ENCODE data around the gene CABYR. TPM values are rescaled to one million over a fixed set of nuclear protein-coding genes. Genes with fewer than 3 reads are reported as not detected.

CABYR gene
- polyA plus RNA-seq, 1 experiment: 11.7 TPM

GRCh38 chr18:24118750-24119577 lies 19.9 kb upstream of the CABYR start:
- H3K4me3 ChIP-seq (ENCODE audit: low read depth, low read length): no peak overlapping the region
- ChIA-PET CTCF (interaction anchor here (0.6 to 2.3 kb wide), 10 partner anchors 9 to 603 kb away, joined by 3 to 7 read pairs (median 3); no protein-coding TSS in a partner anchor), POLR2A (no interaction called here)
- peaks cover 15% of the 10 kb centered on the region for H3K36me3 ChIP-seq (ENCODE audit: control insufficient read depth, insufficient read depth, low read length)
- TF ChIP-seq, protein P1, sequence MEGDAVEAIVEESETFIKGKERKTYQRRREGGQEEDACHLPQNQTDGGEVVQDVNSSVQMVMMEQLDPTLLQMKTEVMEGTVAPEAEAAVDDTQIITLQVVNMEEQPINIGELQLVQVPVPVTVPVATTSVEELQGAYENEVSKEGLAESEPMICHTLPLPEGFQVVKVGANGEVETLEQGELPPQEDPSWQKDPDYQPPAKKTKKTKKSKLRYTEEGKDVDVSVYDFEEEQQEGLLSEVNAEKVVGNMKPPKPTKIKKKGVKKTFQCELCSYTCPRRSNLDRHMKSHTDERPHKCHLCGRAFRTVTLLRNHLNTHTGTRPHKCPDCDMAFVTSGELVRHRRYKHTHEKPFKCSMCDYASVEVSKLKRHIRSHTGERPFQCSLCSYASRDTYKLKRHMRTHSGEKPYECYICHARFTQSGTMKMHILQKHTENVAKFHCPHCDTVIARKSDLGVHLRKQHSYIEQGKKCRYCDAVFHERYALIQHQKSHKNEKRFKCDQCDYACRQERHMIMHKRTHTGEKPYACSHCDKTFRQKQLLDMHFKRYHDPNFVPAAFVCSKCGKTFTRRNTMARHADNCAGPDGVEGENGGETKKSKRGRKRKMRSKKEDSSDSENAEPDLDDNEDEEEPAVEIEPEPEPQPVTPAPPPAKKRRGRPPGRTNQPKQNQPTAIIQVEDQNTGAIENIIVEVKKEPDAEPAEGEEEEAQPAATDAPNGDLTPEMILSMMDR (IDR thresholded peaks at IDR 0.05; ENCODE audit: insufficient read depth, low read depth, low read length): peak; percentile 74
- DNase-seq (ENCODE audit: low read depth): no peak
- H3K27me3 ChIP-seq (ENCODE audit: control insufficient read depth, insufficient read depth, low read length): no peaks in the 10 kb centered on the region

DNA sequence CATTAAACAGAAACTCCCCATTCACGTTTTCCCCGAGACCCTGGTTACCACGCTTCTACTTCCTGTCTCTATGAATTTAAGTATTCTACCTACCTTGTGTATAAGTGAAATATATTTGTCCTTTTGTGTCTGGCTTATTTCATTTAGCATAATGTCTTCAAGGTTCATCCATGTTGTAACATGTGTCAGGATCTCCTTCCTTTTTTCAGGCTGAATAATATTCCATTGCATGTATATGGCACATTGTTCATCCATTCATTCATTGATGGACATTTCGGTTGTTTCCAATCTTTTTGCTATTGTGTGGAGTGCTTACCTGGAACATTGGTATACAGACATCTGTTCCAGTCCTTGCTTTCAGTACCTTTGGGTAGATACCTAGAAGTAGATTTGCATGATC lies 18.2 kb upstream of the CABYR start:
- CTCF ChIA-PET: interaction anchor here (1.1 to 1.3 kb wide), 2 partner anchors 105 to 151 kb away, joined by 3 to 7 read pairs; no protein-coding TSS in a partner anchor
- H3K36me3 ChIP-seq (ENCODE audit: control insufficient read depth, insufficient read depth, low read length): peaks cover 12% of the 10 kb centered on the region
- POLR2A ChIA-PET: no interaction called here
- TF ChIP-seq, protein P1 (IDR thresholded peaks at IDR 0.05; ENCODE audit: insufficient read depth, low read depth, low read length): no peak
- no peak overlapping the region for H3K4me3 ChIP-seq (ENCODE audit: low read depth, low read length)
- no peak for DNase-seq (ENCODE audit: low read depth)
- no peaks in the 10 kb centered on the region for H3K27me3 ChIP-seq (ENCODE audit: control insufficient read depth, insufficient read depth, low read length)

GRCh38 chr18:24121625-24122024 lies 17.2 kb upstream of the CABYR start:
- ChIA-PET POLR2A (no interaction called here), CTCF (interaction anchor here (0.7 to 1.1 kb wide), 2 partner anchors 10 to 230 kb away, joined by 3 read pairs; no protein-coding TSS in a partner anchor)
- Histone ChIP-seq H3K4me3 (ENCODE audit: low read depth, low read length) (no peak overlapping the region), H3K27me3 (ENCODE audit: control insufficient read depth, insufficient read depth, low read length) (no peaks in the 10 kb centered on the region), H3K36me3 (ENCODE audit: control insufficient read depth, insufficient read depth, low read length) (peaks cover 10% of the 10 kb centered on the region)
- TF ChIP-seq, protein P1 (IDR thresholded peaks at IDR 0.05; ENCODE audit: insufficient read depth, low read depth, low read length): no peak
- no peak for DNase-seq (ENCODE audit: low read depth)

GRCh38 chr18:24126155-24126961 lies 12.5 kb upstream of the CABYR start:
- Histone ChIP-seq H3K27me3 (ENCODE audit: control insufficient read depth, insufficient read depth, low read length) (no peaks in the 10 kb centered on the region), H3K4me3 (ENCODE audit: low read depth, low read length) (no peak overlapping the region), H3K36me3 (ENCODE audit: control insufficient read depth, insufficient read depth, low read length) (peaks cover 18% of the 10 kb centered on the region)
- POLR2A ChIA-PET: no interaction called here
- DNase-seq (ENCODE audit: low read depth): no peak
- TF ChIP-seq, protein P1 (IDR thresholded peaks at IDR 0.05; ENCODE audit: insufficient read depth, low read depth, low read length): no peak
- CTCF ChIA-PET: no interaction called here

GRCh38 chr18:24127735-24128134 lies 11.1 kb upstream of the CABYR start:
- H3K4me3 ChIP-seq (ENCODE audit: low read depth, low read length): no peak overlapping the region
- no peaks in the 10 kb centered on the region for H3K27me3 ChIP-seq (ENCODE audit: control insufficient read depth, insufficient read depth, low read length)
- H3K36me3 ChIP-seq (ENCODE audit: control insufficient read depth, insufficient read depth, low read length): peaks cover 15% of the 10 kb centered on the region
- TF ChIP-seq, protein P1 (IDR thresholded peaks at IDR 0.05; ENCODE audit: insufficient read depth, low read depth, low read length): no peak
- POLR2A ChIA-PET: no interaction called here
- DNase-seq (ENCODE audit: low read depth): no peak
- CTCF ChIA-PET: interaction anchor here (0.7 kb wide), 1 partner anchor 9 kb away, joined by 3 read pairs; no protein-coding TSS in a partner anchor

Measured in BJ (cell line).